PFSK-1 (cell line): ENCODE measurements around the gene ACP2.

Experiments used
- POLR2AphosphoS5 ChIP-seq: IDR thresholded peaks from 2 replicates; pipeline ENCODE4 v1.6.1; 2012; ENCODE audit warnings: low read depth, mild to moderate bottlenecking, control low read depth, low read length, moderate library complexity
- REST ChIP-seq, 2 experiments: IDR thresholded peaks; 2 replicates each; pipeline versions ENCODE4 v1.6.1 to v1.8.0; 2011 to 2012; ENCODE audit warnings: low read depth in 2 of 2, low read length in 2 of 2, control low read depth in 1 of 2, inconsistent platforms in 1 of 2, mild to moderate bottlenecking in 1 of 2, moderate library complexity in 1 of 2; ENCODE audit not compliant: insufficient read depth in 1 of 2
- SIN3A ChIP-seq: IDR thresholded peaks from 2 replicates; pipeline ENCODE4 v1.6.1; 2012; ENCODE audit warnings: mild to moderate bottlenecking, low read length, moderate library complexity, borderline replicate concordance; ENCODE audit not compliant: insufficient read depth

DNA sequence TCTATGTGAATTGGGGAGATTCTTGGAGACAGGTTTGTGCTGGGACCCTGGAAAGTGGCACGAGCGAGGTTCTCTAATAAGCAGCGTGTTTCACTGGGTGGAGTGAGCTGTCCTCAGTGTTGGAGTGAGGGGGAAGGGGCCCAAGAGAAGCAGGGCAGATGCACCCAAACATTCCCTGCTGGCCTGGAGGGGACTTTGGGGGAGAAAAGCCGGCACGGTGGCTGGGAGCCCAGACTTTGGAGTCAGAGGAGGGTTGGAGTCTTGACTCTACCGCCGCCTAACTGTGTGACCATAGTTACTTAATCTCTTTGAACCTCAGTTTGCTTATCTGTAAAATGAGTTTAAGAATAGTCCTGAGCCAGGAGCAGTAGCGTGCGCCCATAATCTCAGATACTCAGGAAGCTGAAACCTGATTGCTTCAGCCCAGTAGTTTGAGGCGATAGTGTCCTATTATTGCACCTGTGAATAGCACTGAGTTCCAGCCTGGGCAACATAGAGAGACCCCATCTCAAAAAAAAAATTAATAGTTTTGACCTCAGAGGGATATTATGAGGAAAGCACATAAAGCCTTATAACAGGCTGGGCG lies 9.8 kb upstream of the ACP2 start:
- TF ChIP-seq REST (IDR thresholded peaks at IDR 0.05; ENCODE audit: insufficient read depth in 1 of 2, low read depth in 2 of 2, low read length in 2 of 2) (no peak), SIN3A (no peak), POLR2AphosphoS5 (no peak)
